GM12878 (cell line): ENCODE measurements around the gene NFATC1. TPM values are rescaled to one million over a fixed set of nuclear protein-coding genes. Genes with fewer than 3 reads are reported as not detected.

Experiments
- ATAC-seq: fragments of 200-7000 bp; cut with Tn5 transposase; 3 replicates; pipeline ENCODE4 v1.9.1; 2020; ENCODE audit warnings: mild to moderate bottlenecking, moderate library complexity
- BruUV-seq: library from RNA; stranded (reverse); fragments of 400-500 nt; replicated peaks from 2 replicates; lab custom pipeline; 2021; lab: Mats Ljungman, UMichigan
- CTCF ChIA-PET: fragments of 300-600 bp; sonication (Branson Sonifier 250); formaldehyde crosslinking; extraction: SDS; loops from one replicate; lab custom pipeline; 2021; ENCODE audit warnings: inconsistent platforms; lab: Yijun Ruan, JAX
- POLR2A ChIA-PET: fragments of 350-600 bp; formaldehyde crosslinking; extraction: SDS; loops from one replicate; lab custom pipeline; 2021; ENCODE audit warnings: inconsistent platforms; lab: Charles Lee
- RAD21 ChIA-PET: fragments of 300-600 bp; sonication (Branson Sonifier 250); formaldehyde crosslinking; loops from one replicate; lab custom pipeline; 2023; ENCODE audit warnings: antibody characterized with exemption; ENCODE audit not compliant: unreplicated experiment; lab: Charles Lee
- SMC1A ChIA-PET: fragments of 300-600 bp; sonication (Branson Sonifier 250); formaldehyde crosslinking; loops from one replicate; lab custom pipeline; 2023; ENCODE audit not compliant: unreplicated experiment, uncharacterized antibody; lab: Charles Lee
- DNase-seq: peaks from one replicate; pipeline ENCODE4 v3.0.0-alpha.2; 2011; ENCODE audit warnings: low read depth, low spot score
- FAIRE-seq: peaks from 3 replicates; lab custom pipeline; 2011; peaks lifted over from hg19 to GRCh38; lab: Jason Lieb, UNC
- H2AFZ ChIP-seq: 2 replicates; pipeline ENCODE4 v1.6.0; 2011; ENCODE audit warnings: low read depth, low read length, control low read depth; ENCODE audit not compliant: control insufficient read depth
- H3K27ac ChIP-seq: 2 replicates; pipeline ENCODE4 v1.5.1; 2011; ENCODE audit warnings: control low read depth; ENCODE audit not compliant: control insufficient read depth, insufficient read depth
- H3K27me3 ChIP-seq, 2 experiments: replicated peaks in 1 of 2; 2 replicates each; pipeline versions ENCODE4 v1.6.0 to v1.6.1; 2011; ENCODE audit warnings: low read length in 1 of 2; ENCODE audit not compliant: control insufficient read depth in 2 of 2, insufficient read depth in 2 of 2
- H3K36me3 ChIP-seq, 2 experiments: 2 replicates each; pipeline ENCODE4 v1.5.1; 2011; ENCODE audit warnings: low read length in 1 of 2; ENCODE audit not compliant: control insufficient read depth in 2 of 2, insufficient read depth in 2 of 2
- H3K4me1 ChIP-seq: 2 replicates; pipeline ENCODE4 v1.6.1; 2011; ENCODE audit warnings: mild to moderate bottlenecking, low read length, moderate library complexity, mixed read lengths; ENCODE audit not compliant: control insufficient read depth, insufficient read depth
- H3K4me2 ChIP-seq: 2 replicates; pipeline ENCODE4 v1.6.0; 2011; ENCODE audit warnings: control low read depth; ENCODE audit not compliant: control insufficient read depth, insufficient read depth
- H3K4me3 ChIP-seq: fragments of 200-600 bp; sonication (generic); 2 replicates; pipeline ENCODE4 v1.5.1; 2016
- H3K79me2 ChIP-seq: 2 replicates; pipeline ENCODE4 v1.6.0; 2011; ENCODE audit warnings: low read length; ENCODE audit not compliant: control insufficient read depth, insufficient read depth
- H3K9ac ChIP-seq: 2 replicates; pipeline ENCODE4 v1.8.0; 2011; ENCODE audit warnings: low read length, control low read depth, mixed read lengths; ENCODE audit not compliant: control insufficient read depth, insufficient read depth
- H3K9me3 ChIP-seq: replicated peaks from 3 replicates; pipeline ENCODE4 v1.5.1; 2011; ENCODE audit warnings: mild to moderate bottlenecking, low read length; ENCODE audit not compliant: control insufficient read depth, insufficient read depth
- H4K20me1 ChIP-seq: 2 replicates; pipeline ENCODE4 v1.6.0; 2011; ENCODE audit not compliant: control insufficient read depth, insufficient read depth
- NR2C1 ChIP-seq: fragments of 450-650 bp; IDR thresholded peaks from 2 replicates; pipeline ENCODE4 v1.6.1; 2017; ENCODE audit warnings: antibody characterized with exemption, mild to moderate bottlenecking, moderate library complexity
- YBX1 ChIP-seq: fragments of 450-650 bp; IDR thresholded peaks from 2 replicates; pipeline ENCODE4 v1.6.1; 2016; ENCODE audit warnings: antibody characterized with exemption
- WGBS: methylation state at CpG from one replicate; pipeline ENCODE4 v1.1.6; 2016; ENCODE audit warnings: low lambda C conversion rate; ENCODE audit not compliant: insufficient replicate concordance, insufficient coverage; ENCODE audit errors: missing lambda C conversion rate; 5-methylcytosine and 5-hydroxymethylcytosine counted together
- in situ Hi-C: fragments of 300-500 bp; cut with MboI; formaldehyde crosslinking; loops from 9 replicates; pipeline ENCODE4 v1.14.3; 2018; ENCODE audit warnings: mixed read lengths
- intact Hi-C: fragments of 100-400 bp; cut with micrococcal nuclease; formaldehyde crosslinking; loops from one replicate; pipeline ENCODE4 v1.14.2; 2022; ENCODE audit not compliant: unreplicated experiment
- polyA plus RNA-seq, 11 experiments: library from polyadenylated mRNA; depleted of rRNA in 4 of 11; unstranded in 6 of 11; stranded (reverse) in 5 of 11; fragments of >200 nt; fragmentation: Nextera tagmentation in 4 of 11; fragmentation: Illumina TruSeq in 1 of 11; extraction: Ambion mirVana in 4 of 11; extraction: Trizol in 1 of 11; gene quantifications; 1 replicate in 1 of 11; 2 replicates in 10 of 11; pipeline versions ENCODE4 v1.2.1 to v1.2.3, GENCODE V29; 2011 to 2016; ENCODE audit warnings: inconsistent platforms in 2 of 11, missing spikeins in 2 of 11, low read depth in 1 of 11
- total RNA-seq, 4 experiments: library from RNA; depleted of rRNA in 3 of 4; stranded (reverse); fragments of >200 nt in 3 of 4; fragmentation: Illumina TruSeq in 1 of 4; extraction: Trizol in 1 of 4; gene quantifications; 2 replicates each; pipeline versions ENCODE4 v1.2.1 to v1.2.3, GENCODE V29; 2013 to 2021

NFATC1 gene
- total and polyA plus RNA-seq, 10 of the 15 experiments (the other 5 are each of a cell fraction or from before 2014, with no cell fraction given): 0.84 to 20.8 (median 5.1) TPM

DNA sequence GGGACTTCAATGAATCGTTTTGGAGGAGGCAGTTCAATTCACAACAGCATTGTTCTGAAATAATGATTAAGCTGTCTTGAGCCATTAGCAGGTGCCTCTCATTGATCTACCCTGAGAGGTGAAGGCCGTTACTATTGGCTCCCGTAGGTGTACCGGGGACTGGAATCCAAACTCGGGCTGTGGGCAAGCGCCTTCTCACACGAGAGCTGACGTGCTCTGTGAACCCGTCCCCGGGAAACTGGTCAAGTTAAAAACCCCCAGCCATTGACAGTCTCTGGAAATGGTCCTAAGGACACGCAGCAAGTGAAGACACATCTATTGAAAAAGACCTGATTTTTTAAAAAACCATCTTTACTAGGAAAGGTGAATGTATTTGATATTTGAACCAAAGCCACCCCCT, 8.1 kb upstream of the NFATC1 start:
- H3K4me3 ChIP-seq: no peak overlapping the region
- H3K9ac ChIP-seq: no peak overlapping the region
- WGBS: 36% methylated on average over 11 of the region's 11 CpGs
- in situ Hi-C loops (no loop called here), intact Hi-C loops (no loop called here)
- no peaks in the 10 kb centered on the region for H3K79me2 ChIP-seq
- BruUV-seq: no TSS peak
- H3K36me3 ChIP-seq: no peaks in the 10 kb centered on the region
- ChIA-PET POLR2A (no interaction called here), CTCF (interaction anchor here (0.9 to 3.0 kb wide), 2 partner anchors 8 to 136 kb away, joined by 3 to 9 read pairs; no protein-coding TSS in a partner anchor), SMC1A (interaction anchor here (1.5 to 1.7 kb wide), 2 partner anchors 8 to 41 kb away, joined by 3 to 4 read pairs; no protein-coding TSS in a partner anchor), RAD21 (interaction anchor here (1.7 kb wide), 1 partner anchor 8 kb away, joined by 5 read pairs; no protein-coding TSS in a partner anchor)
- no peak overlapping the region for H3K27ac ChIP-seq
- ATAC-seq (no peak), FAIRE-seq (no peak), DNase-seq (no peak)
- H4K20me1 ChIP-seq: no peaks in the 10 kb centered on the region
- no peaks in the 10 kb centered on the region for H3K4me1 ChIP-seq
- H3K4me2 ChIP-seq: no peak overlapping the region
- TF ChIP-seq YBX1: no peak
- no peak overlapping the region for H2AFZ ChIP-seq
- no peaks in the 10 kb centered on the region for H3K9me3 ChIP-seq
- peaks cover 0 to 4% of the 10 kb centered on the region in 2 experiments; a peak in 1 of 4 replicates for H3K27me3 ChIP-seq

DNA sequence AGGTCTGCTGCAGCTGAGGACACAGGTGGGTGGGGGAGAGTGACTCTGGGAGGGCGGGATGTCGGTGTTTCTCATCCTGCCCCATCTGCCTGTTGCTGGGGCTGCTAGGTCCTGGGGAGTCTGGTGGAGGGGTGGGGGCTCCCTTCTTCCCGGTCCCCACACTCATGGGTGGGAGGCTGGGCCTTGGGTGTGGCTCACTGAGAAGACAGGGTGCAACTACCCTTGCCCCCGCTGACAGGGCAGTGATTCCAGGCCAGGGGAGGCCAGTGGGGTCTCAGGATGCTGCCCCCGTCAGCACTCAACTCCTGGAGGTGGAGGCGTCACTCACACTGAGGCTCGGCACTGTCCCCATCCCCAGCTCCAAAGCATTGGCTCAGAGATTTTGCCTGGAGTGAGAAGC, 7.7 kb upstream of the NFATC1 start:
- no peak for TF ChIP-seq NR2C1
- H4K20me1 ChIP-seq: no peaks in the 10 kb centered on the region
- no TSS peak for BruUV-seq
- RAD21 ChIA-PET: interaction anchor here (1.7 kb wide), 1 partner anchor 8 kb away, joined by 5 read pairs; no protein-coding TSS in a partner anchor
- no peak overlapping the region for H3K4me3 ChIP-seq
- in situ Hi-C loops: no loop called here
- H2AFZ ChIP-seq: no peak overlapping the region
- H3K9ac ChIP-seq: no peak overlapping the region
- ATAC-seq (no peak), DNase-seq (no peak), FAIRE-seq (no peak)
- H3K79me2 ChIP-seq: no peaks in the 10 kb centered on the region
- SMC1A ChIA-PET: interaction anchor here (1.0 to 1.7 kb wide), 3 partner anchors 9 to 41 kb away, joined by 3 to 4 read pairs (median 3); no protein-coding TSS in a partner anchor
- WGBS: 20% methylated on average over 5 of the region's 7 CpGs
- no peaks in the 10 kb centered on the region for H3K36me3 ChIP-seq
- no peak overlapping the region for H3K27ac ChIP-seq
- intact Hi-C loops: no loop called here
- H3K27me3 ChIP-seq: peaks cover 0 to 8% of the 10 kb centered on the region in 2 experiments; a peak in 3 of 4 replicates
- POLR2A ChIA-PET: no interaction called here
- H3K9me3 ChIP-seq: no peaks in the 10 kb centered on the region
- H3K4me2 ChIP-seq: no peak overlapping the region
- CTCF ChIA-PET: interaction anchor here (0.9 to 3.0 kb wide), 2 partner anchors 9 to 136 kb away, joined by 3 to 9 read pairs; no protein-coding TSS in a partner anchor
- peaks cover 2% of the 10 kb centered on the region for H3K4me1 ChIP-seq
